ENCODE data around the gene C19orf81. TPM values are rescaled to one million over a fixed set of nuclear protein-coding genes. Genes with fewer than 3 reads are reported as not detected.

C19orf81 gene
- total RNA-seq, 1 donor from 2014 or later, result not detected

DNA sequence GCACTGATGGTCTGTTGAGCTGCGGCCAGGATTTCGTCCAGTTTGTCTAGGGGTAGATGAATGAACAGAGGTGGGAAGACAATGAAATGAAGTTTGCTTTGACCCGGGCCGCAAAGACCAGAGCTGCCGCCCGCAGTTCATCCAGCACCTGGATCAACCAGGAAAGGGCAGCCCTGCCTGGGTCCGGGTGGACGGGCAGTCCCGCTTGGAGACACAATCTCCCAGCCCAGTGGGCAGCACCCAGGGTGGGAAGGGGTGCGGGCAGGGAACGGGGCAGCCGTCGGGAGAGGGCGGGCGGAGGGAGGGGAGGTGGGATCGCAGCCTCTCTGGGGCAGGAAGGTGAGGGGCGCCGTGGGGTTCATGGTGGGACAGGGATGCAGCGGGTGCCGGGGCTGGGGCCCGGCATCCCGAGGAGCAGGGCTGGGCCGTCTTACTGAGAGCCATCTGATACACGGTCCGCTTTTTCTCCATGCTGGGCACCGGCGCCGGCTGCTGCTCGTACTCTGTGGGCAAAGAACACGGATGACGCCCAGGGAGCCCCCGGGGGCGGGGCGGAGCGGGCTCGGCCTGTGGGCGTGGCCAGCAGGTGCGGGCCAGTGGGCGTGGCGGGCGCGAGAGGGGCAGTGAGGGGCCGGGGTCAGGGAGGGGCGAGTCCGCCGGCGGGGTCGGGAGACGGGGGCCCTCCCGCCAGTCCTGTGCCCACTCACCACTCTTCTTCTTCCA, 37.2 kb downstream of the C19orf81 start:
- Mint-ChIP-seq H3K36me3 (ENCODE audit: low read depth, unreplicated experiment) (no peaks in the 10 kb centered on the region), H3K9me3 (ENCODE audit: unreplicated experiment) (peaks cover 27% of the 10 kb centered on the region), H3K4me1 (ENCODE audit: low read depth, unreplicated experiment) (no peaks in the 10 kb centered on the region), H3K27ac (ENCODE audit: unreplicated experiment) (no peak overlapping the region), H3K27me3 (ENCODE audit: low read depth, unreplicated experiment) (no peaks in the 10 kb centered on the region), H3K4me3 (ENCODE audit: unreplicated experiment) (no peak overlapping the region)
- no peak overlapping the region for H3K4me3 ChIP-seq (ENCODE audit: insufficient read depth, low read depth, low read length)
- H3K9ac ChIP-seq (ENCODE audit: low read length), result no peak overlapping the region
- DNase-seq (ENCODE audit: low read depth) (no peak), FAIRE-seq (no peak)
- no peak overlapping the region for H3K4me2 ChIP-seq (ENCODE audit: low read length)
- H3K79me2 ChIP-seq (ENCODE audit: insufficient read depth, low read length), result no peaks in the 10 kb centered on the region
- TF ChIP-seq EZH2 (IDR thresholded peaks at IDR 0.05; ENCODE audit: insufficient read depth, low read length), result no peak
- TF ChIP-seq, protein P1, sequence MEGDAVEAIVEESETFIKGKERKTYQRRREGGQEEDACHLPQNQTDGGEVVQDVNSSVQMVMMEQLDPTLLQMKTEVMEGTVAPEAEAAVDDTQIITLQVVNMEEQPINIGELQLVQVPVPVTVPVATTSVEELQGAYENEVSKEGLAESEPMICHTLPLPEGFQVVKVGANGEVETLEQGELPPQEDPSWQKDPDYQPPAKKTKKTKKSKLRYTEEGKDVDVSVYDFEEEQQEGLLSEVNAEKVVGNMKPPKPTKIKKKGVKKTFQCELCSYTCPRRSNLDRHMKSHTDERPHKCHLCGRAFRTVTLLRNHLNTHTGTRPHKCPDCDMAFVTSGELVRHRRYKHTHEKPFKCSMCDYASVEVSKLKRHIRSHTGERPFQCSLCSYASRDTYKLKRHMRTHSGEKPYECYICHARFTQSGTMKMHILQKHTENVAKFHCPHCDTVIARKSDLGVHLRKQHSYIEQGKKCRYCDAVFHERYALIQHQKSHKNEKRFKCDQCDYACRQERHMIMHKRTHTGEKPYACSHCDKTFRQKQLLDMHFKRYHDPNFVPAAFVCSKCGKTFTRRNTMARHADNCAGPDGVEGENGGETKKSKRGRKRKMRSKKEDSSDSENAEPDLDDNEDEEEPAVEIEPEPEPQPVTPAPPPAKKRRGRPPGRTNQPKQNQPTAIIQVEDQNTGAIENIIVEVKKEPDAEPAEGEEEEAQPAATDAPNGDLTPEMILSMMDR (IDR thresholded peaks at IDR 0.05; ENCODE audit: insufficient read depth, low read depth, low read length), result no peak
- no peak overlapping the region for H3K27ac ChIP-seq (ENCODE audit: low read depth, low read length)
- H3K9me3 ChIP-seq (ENCODE audit: insufficient read depth, low read depth, low read length), result no peaks in the 10 kb centered on the region
- no peak overlapping the region for H2AFZ ChIP-seq (ENCODE audit: low read depth, low read length)
- no peaks in the 10 kb centered on the region for H3K4me1 ChIP-seq (ENCODE audit: insufficient read depth, low read length)
- H3K36me3 ChIP-seq (ENCODE audit: insufficient read depth, low read length), result no peaks in the 10 kb centered on the region
- H4K20me1 ChIP-seq (ENCODE audit: insufficient read depth, low read length), result no peaks in the 10 kb centered on the region
- no peaks in the 10 kb centered on the region for H3K27me3 ChIP-seq (ENCODE audit: insufficient read depth, low read length)

DNA sequence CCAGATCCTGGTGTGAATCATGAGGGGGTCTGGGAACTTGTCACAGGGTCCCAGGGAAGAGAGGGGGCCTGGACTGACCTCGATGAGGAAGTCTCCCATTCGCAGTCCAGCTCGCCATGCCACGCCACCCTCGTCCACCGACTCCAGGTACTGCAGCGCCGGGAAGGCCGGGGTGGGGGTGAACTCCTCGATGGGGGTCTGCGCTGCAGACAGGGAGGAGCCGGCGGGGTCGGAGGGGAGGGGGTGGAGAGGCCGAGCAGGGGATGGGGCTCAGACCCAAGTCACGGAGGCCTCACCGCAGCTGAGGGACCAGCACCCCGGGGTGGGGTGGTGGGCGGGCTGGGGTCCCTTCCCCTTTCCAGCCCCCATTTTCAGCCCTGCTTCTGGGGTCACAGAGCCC, 39.5 kb downstream of the C19orf81 start:
- H3K9me3 Mint-ChIP-seq (ENCODE audit: unreplicated experiment), result peaks cover 25% of the 10 kb centered on the region
- no peak overlapping the region for H3K4me2 ChIP-seq (ENCODE audit: low read length)
- H3K9me3 ChIP-seq (ENCODE audit: insufficient read depth, low read depth, low read length), result no peaks in the 10 kb centered on the region
- H3K4me3 Mint-ChIP-seq (ENCODE audit: unreplicated experiment), result no peak overlapping the region
- H3K27me3 Mint-ChIP-seq (ENCODE audit: low read depth, unreplicated experiment), result no peaks in the 10 kb centered on the region
- no peak overlapping the region for H2AFZ ChIP-seq (ENCODE audit: low read depth, low read length)
- H3K4me3 ChIP-seq (ENCODE audit: insufficient read depth, low read depth, low read length), result no peak overlapping the region
- no peaks in the 10 kb centered on the region for H4K20me1 ChIP-seq (ENCODE audit: insufficient read depth, low read length)
- no peak overlapping the region for H3K9ac ChIP-seq (ENCODE audit: low read length)
- no peaks in the 10 kb centered on the region for H3K4me1 Mint-ChIP-seq (ENCODE audit: low read depth, unreplicated experiment)
- DNase-seq (ENCODE audit: low read depth) (no peak), FAIRE-seq (no peak)
- H3K27ac ChIP-seq (ENCODE audit: low read depth, low read length), result no peak overlapping the region
- no peaks in the 10 kb centered on the region for H3K4me1 ChIP-seq (ENCODE audit: insufficient read depth, low read length)
- TF ChIP-seq, protein P1 (IDR thresholded peaks at IDR 0.05; ENCODE audit: insufficient read depth, low read depth, low read length), result no peak
- no peak for TF ChIP-seq EZH2 (IDR thresholded peaks at IDR 0.05; ENCODE audit: insufficient read depth, low read length)
- no peaks in the 10 kb centered on the region for H3K36me3 Mint-ChIP-seq (ENCODE audit: low read depth, unreplicated experiment)
- no peaks in the 10 kb centered on the region for H3K36me3 ChIP-seq (ENCODE audit: insufficient read depth, low read length)
- H3K27ac Mint-ChIP-seq (ENCODE audit: unreplicated experiment), result no peak overlapping the region
- H3K79me2 ChIP-seq (ENCODE audit: insufficient read depth, low read length), result no peaks in the 10 kb centered on the region
- H3K27me3 ChIP-seq (ENCODE audit: insufficient read depth, low read length), result peaks cover 4% of the 10 kb centered on the region

- Histone ChIP-seq H3K9ac (ENCODE audit: low read length) (no peak overlapping the region), H3K4me2 (ENCODE audit: low read length) (no peak overlapping the region), H3K9me3 (ENCODE audit: insufficient read depth, low read depth, low read length) (no peaks in the 10 kb centered on the region), H3K36me3 (ENCODE audit: insufficient read depth, low read length) (no peaks in the 10 kb centered on the region), H3K27ac (ENCODE audit: low read depth, low read length) (no peak overlapping the region), H3K27me3 (ENCODE audit: insufficient read depth, low read length) (peaks cover 7% of the 10 kb centered on the region), H2AFZ (ENCODE audit: low read depth, low read length) (no peak overlapping the region), H3K4me3 (ENCODE audit: insufficient read depth, low read depth, low read length) (no peak overlapping the region), H4K20me1 (ENCODE audit: insufficient read depth, low read length) (no peaks in the 10 kb centered on the region), H3K79me2 (ENCODE audit: insufficient read depth, low read length) (no peaks in the 10 kb centered on the region), H3K4me1 (ENCODE audit: insufficient read depth, low read length) (no peaks in the 10 kb centered on the region)
- Mint-ChIP-seq H3K36me3 (ENCODE audit: low read depth, unreplicated experiment) (no peaks in the 10 kb centered on the region), H3K27ac (ENCODE audit: unreplicated experiment) (no peak overlapping the region), H3K4me1 (ENCODE audit: low read depth, unreplicated experiment) (no peaks in the 10 kb centered on the region), H3K4me3 (ENCODE audit: unreplicated experiment) (no peak overlapping the region), H3K9me3 (ENCODE audit: unreplicated experiment) (peaks cover 18% of the 10 kb centered on the region), H3K27me3 (ENCODE audit: low read depth, unreplicated experiment) (no peaks in the 10 kb centered on the region)
- TF ChIP-seq, protein P1 (IDR thresholded peaks at IDR 0.05; ENCODE audit: insufficient read depth, low read depth, low read length), result no peak
- no peak for TF ChIP-seq EZH2 (IDR thresholded peaks at IDR 0.05; ENCODE audit: insufficient read depth, low read length)
- no peak for DNase-seq (ENCODE audit: low read depth)
- no peak for FAIRE-seq
These were observed 41.2 kb downstream of the C19orf81 start for GRCh38 chr19:50690439-50690838.
